Measurements from ENCODE around the gene ZNF317.
A peak's percentile ranks its signal among the peaks of the same experiment; 100 is the strongest.
"Not testable (repeated sequence)": the region's sequence is repeated elsewhere in the genome, so short reads cannot be mapped to it uniquely, and the experiment has no call there.

The ZNF317 gene

GRCh38 chr19:9171393-9171991 is 31.3 kb downstream of the ZNF317 start:
- DNase-seq (ENCODE audit: low read depth, low spot score) = no peak

- no peak for DNase-seq (ENCODE audit: low read depth, low spot score)
These were observed 35.1 kb downstream of the ZNF317 start for GRCh38 chr19:9175326-9175725.

- no peak for DNase-seq (ENCODE audit: low read depth, low spot score)
These were observed 38.7 kb downstream of the ZNF317 start, which contains the start of gene OR7D2 for GRCh38 chr19:9178901-9179300. TSS of gene OR7D2 (plus strand) at chr19:9178979. CDS start at chr19:9185782, 6,803 bp downstream.

GRCh38 chr19:9183000-9183399 is 42.8 kb downstream of the ZNF317 start:
- DNase-seq (ENCODE audit: low read depth, low spot score) = no peak

GRCh38 chr19:9187191-9187590 is 47.0 kb downstream of the ZNF317 start:
- DNase-seq (ENCODE audit: low read depth, low spot score) = no peak

- DNase-seq (ENCODE audit: low read depth, low spot score) = peak; percentile 7
These were observed 49.3 kb downstream of the ZNF317 start for GRCh38 chr19:9189535-9189934.

GRCh38 chr19:9198044-9198443 is 57.8 kb downstream of the ZNF317 start:
- DNase-seq (ENCODE audit: low read depth, low spot score) = not testable (repeated sequence)

- peak; percentile 33 for DNase-seq (ENCODE audit: low read depth, low spot score)
These were observed 65.4 kb downstream of the ZNF317 start for GRCh38 chr19:9205501-9206113.
